Measurements from ENCODE around the gene SPEN.
"Not testable (repeated sequence)": the region's sequence is repeated elsewhere in the genome, so short reads cannot be mapped to it uniquely, and the experiment has no call there.

SPEN gene

GRCh38 chr1:15834406-15835204 lies 12.9 kb upstream of the SPEN start:
- peak; percentile 89 for DNase-seq (ENCODE audit: low spot score)

- DNase-seq (ENCODE audit: low spot score), result no peak
Observed at GRCh38 chr1:15835205-15835740, 12.2 kb upstream of the SPEN start.

- DNase-seq (ENCODE audit: low spot score), result peak; percentile 99
Observed at GRCh38 chr1:15835741-15836510, 11.6 kb upstream of the SPEN start.

GRCh38 chr1:15836511-15836771 lies 11.1 kb upstream of the SPEN start:
- DNase-seq (ENCODE audit: low spot score), result not testable (repeated sequence)

- no peak for DNase-seq (ENCODE audit: low spot score)
Observed at GRCh38 chr1:15836772-15837669, 10.5 kb upstream of the SPEN start.

DNA sequence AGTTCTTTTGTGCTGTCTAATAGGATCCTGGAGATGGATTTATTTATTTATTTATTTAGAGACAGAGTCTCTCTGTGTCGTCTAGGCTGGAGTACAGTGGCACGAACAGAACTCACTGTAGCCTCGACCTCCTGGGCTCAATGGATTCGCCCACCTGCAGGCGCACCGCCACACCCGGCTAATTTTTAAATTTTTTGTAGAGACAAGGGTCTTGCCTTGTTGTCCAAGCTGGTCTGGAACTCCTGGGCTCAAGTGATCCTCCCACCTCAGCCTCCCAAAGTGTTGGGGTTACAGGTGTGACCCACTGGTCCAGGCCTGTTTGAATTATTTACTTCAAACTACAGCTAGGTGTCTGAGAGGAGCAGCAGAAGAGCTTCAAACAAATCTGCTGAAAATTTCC lies 9.6 kb upstream of the SPEN start:
- no peak for DNase-seq (ENCODE audit: low spot score)

- no peak for DNase-seq (ENCODE audit: low spot score)
Observed at GRCh38 chr1:15838721-15839120, 8.8 kb upstream of the SPEN start.

- peak; percentile 69 for DNase-seq (ENCODE audit: low spot score)
Observed at GRCh38 chr1:15843826-15844572, 3.5 kb upstream of the SPEN start.

DNA sequence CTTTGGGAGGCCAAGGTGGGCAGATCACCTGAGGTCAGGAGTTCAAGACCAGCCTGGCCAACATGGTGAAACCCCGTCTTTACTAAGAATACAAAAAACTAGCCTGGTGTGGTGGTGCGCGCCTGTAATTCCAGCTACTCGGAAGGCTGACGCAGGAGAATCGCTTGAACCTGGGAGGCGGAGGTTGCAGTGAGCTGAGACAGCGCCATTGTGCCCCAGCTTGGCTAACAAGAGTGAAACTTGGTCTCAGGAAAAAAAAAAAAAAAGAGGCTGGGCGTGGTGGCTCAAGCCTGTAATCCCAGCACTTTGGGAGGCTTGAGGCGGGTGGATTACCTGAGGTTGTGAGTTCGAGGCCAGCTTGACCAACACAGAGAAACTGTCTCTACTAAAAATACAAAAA lies 1.5 kb upstream of the SPEN start:
- DNase-seq (ENCODE audit: low spot score), result not testable (repeated sequence)

DNA sequence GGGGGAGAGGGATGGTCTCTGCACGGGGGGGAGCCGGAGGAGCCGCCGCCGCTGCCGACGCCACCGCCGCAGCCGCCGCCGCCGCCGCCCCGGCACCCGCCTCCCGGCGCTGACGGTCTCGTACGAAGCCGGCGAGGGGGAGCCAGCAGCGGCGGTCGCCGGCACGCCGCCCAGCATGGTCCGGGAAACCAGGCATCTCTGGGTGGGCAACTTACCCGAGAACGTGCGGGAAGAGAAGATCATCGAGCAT lies 311 bp downstream of the SPEN start:
- peak; percentile 30 for DNase-seq (ENCODE audit: low spot score)

DNA sequence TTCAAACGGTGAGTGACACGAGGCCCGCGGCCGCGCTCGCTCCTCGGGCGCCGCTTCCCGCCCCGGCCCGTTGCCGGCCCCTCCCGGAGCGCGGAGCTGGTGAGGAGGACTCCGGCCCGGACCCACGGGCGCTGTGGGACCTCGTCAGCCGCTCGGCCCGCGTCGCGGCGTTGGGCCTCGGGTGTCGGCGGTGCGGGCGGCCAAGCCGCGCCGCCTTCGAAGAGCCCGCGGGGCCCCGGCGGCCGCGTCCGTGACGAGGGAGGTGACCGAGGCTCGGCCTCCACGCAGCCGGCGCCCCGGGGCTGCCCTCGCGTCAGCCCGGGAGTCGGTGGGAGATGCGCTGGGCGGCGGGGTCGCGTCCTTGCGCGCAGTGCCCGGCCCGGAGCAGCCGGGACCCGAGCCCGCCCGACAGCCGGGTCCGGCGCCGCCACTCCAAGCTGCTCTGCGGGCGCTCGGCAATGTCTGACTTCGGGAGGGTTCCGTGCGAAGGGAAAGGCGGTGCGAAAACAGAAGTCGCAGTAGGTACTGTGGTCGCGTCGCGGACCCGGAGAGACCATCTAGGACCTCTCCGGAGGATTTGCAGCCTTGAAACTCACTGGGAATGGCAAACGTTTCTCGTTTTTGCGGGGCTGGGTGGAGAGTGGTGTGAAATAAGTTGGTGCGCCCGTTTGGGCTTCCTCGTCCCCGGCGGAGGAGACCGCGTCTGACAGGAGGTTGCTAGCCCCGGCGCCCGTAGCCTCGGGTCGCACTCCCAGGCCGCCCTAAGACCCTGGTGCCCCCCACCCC lies 829 bp downstream of the SPEN start:
- peak; percentile 29 for DNase-seq (ENCODE audit: low spot score)

DNA sequence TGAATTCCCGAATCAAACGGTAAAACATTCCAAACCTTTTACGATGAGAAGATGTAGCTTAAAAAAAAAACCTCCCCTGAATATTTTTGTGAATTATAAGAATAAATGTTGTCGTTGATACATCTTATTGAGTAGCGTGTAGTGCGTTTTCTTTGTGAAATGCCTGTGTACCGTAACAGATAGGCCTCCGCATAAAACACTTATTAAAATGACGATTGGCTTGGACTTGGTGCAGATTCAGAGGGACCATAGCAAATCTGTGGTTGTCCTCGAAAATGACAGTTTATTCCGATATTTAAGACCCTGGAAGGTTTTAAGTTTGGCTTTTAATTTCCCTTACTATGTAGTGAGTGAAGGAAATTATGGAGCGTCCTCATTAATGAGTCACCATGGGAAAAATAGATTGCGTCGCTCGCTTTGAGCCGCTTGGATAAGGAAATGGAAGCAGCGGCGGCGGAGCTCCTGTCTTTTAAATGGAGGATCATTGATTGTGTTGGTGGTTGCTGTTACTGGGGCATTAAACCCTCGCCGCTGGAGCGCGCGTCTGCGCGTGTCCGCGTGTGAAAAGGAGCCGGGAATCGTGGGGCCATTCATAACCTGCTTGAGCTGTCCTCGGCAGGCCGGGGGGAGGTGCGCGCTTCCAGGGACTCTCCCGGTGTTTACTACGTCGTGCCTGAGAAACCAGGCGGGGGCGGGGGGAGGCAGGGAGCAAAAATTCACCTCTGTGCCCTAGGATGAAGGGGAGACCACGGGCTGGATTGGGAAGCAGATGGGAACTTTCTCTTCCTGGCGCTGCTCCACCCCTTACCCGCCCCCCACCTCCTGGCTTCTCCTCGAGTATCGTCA lies 1.6 kb downstream of the SPEN start:
- peak; percentile 89 for DNase-seq (ENCODE audit: low spot score)

- peak; percentile 79 for DNase-seq (ENCODE audit: low spot score)
Observed at GRCh38 chr1:15849775-15850324, 2.3 kb downstream of the SPEN start.

DNA sequence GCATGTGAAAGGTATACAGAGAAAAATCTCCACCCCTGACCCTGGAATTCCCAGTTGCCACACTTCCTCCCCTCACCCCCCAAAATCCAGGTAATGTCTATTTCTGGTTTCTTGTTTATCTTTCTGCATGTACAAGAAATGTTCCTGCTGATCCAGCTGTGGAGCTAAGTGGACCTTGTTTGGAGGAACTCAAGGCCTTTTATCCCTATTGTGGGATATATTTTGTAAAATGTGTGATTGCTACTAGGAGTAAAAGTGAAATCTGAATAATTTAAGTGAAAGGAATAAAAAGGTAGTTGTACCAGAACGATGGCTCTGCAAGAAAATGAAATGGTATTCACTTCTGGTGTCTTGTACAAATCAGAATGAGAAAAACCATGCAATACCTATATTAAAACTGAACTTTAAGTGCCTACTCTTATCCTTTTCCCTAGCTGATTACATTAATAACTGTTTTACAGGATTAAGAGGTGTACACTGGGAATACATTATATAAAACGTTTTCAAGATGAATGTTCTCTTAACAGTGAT lies 3.0 kb downstream of the SPEN start:
- DNase-seq (ENCODE audit: low spot score), result no peak

GRCh38 chr1:15851210-15852035 lies 3.9 kb downstream of the SPEN start:
- peak; percentile 61 for DNase-seq (ENCODE audit: low spot score)

- no peak for DNase-seq (ENCODE audit: low spot score)
Observed at GRCh38 chr1:15852036-15852827, 4.7 kb downstream of the SPEN start.

DNA sequence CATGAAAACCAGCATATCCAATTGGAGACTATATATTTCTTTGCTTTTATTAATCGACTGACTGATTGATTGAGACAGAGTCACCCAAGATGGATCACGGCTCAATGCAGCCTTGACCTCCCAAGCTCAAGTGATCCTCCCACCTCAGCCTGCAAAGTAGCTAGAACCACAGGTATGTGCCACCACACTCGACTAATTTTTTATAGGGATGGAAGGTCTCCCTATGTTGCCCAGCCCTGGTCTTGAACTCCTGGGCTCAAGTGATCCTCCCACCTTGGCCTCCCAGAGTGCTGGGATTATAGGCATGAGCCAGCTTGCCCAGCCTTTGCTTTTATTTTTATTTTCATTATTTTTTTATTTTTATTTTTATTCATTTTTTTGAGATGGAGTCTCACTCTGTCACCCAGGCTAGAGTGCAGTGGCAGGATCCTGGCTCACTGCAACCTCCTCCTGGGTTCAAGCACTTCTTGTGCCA lies 5.4 kb downstream of the SPEN start:
- DNase-seq (ENCODE audit: low spot score), result no peak

GRCh38 chr1:15856888-15857287 lies 9.4 kb downstream of the SPEN start:
- DNase-seq (ENCODE audit: low spot score), result no peak
